Stimulated activated CD8-positive, alpha-beta memory T cell treated with anti-CD3 and anti-CD28 coated beads, Interleukin-15, amount 100 ng/mL, for 4 hours (primary cell): ENCODE results near the gene SLC23A2.
"Not testable (repeated sequence)": the region's sequence is repeated elsewhere in the genome, so short reads cannot be mapped to it uniquely, and the experiment has no call there.

Experiments used
- DNase-seq, 2 donors: peaks; one replicate each; pipeline ENCODE4 v3.0.0-alpha.2; 2020; ENCODE audit warnings: low read depth in 2 of 2

SLC23A2 gene

DNA sequence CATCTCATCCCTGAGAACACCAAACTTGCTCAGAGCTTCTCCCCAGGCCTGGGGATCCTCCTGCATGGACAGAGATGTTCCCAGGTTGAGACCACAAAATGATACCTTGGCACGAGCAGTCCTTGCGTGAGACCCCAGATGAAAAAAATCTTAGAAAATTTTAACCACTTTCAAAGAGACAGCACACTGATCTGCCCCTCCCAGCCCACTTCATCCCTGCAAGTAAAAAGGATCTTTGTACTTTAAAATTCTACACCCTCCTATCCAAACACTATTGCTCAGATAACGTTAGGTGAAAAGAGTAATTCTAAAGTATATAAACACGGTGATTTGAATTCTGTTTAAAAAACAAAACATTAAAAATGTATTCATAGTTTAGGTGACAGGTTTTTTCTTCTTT, 98.5 kb downstream of the SLC23A2 start:
- no peak for DNase-seq

DNA sequence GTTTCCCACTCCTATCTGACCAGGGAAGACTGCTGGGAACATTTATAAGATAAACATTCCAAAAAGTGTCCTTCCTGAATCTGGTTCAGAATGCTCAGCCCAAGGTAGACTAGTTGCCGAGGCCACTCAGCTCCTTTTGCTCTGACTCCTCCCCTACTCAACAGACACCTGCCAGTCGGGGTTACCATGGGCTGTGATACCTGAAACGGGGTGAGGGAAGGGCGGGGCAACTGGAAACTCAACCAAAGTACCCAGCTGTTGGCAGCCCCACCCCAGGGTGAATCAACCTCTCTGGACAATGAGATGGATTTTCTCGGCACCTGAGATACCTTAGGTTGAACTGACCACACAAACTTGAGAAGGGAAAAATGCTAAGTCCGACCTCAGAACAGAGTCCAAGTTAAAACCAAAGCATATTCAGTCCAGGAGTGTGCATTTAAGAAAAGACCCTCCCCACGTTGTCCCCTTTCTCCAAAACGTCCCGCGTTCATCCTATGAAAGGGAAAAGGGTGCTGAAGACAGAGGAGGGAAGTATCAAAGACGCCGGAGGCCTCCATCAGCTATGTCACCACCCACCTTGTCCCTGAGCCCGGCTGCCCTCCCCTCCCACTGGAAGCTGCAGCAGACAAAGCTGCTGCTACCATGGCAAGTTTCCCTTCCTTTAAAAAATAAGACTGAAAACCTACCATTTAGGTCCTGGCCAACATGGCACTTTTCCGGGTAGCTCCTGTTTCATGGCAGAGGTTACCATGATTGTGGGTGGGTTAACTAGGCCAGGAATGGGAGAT, 100.1 kb downstream of the SLC23A2 start:
- DNase-seq: no peak

GRCh38 chr20:4898282-4899244, 102.7 kb downstream of the SLC23A2 start:
- no peak for DNase-seq

DNA sequence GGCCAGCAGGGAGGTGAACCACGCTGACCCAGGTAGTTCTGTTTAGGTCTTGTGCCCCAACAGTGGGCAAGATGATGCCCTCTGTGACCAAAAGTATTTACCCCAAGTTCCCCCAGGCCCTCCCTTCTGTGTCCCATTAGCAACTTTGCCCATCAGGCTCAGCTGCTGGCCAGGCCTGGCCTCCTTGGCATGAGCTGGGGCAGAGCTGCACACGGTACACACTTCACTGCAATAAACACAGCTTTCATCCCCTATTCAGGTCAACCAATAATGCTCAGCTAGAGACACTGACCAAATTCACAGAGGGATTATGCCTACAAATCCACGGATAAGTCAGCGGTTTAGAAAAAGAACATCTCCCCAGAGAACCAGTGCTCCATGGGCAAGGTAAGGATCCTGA, 103.7 kb downstream of the SLC23A2 start:
- DNase-seq: no peak

- no peak for DNase-seq
These were observed 104.3 kb downstream of the SLC23A2 start for GRCh38 chr20:4896971-4897497.

GRCh38 chr20:4896119-4896702, 105.1 kb downstream of the SLC23A2 start:
- DNase-seq: no peak

- DNase-seq: no peak
These were observed 106.3 kb downstream of the SLC23A2 start for GRCh38 chr20:4894981-4895381.

DNA sequence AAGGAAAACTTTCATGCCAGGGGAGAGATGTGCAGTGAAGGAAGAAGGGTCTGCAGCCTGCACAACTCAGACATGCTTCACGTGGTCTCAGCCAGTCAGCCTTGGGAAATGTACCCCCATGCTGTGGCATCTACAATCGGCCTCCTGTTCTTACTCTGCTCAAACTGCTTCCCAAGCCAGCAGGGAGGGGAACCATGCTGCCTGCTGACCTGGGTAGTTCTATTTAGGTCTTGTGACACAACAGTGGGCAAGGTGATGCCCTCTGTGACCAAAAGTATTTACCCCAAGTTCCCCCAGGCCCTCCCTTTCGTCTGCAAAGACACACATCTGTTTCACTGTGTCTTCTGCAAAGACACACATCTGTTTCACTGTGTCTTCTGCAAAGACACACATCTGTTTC, 106.9 kb downstream of the SLC23A2 start:
- DNase-seq: no peak

- no peak for DNase-seq
These were observed 107.6 kb downstream of the SLC23A2 start for GRCh38 chr20:4893709-4894108.

- DNase-seq: no peak
These were observed 109.3 kb downstream of the SLC23A2 start for GRCh38 chr20:4891997-4892396.

- DNase-seq: no peak
These were observed 110.0 kb downstream of the SLC23A2 start for GRCh38 chr20:4891190-4891763.

- no peak for DNase-seq
These were observed 111.9 kb downstream of the SLC23A2 start for GRCh38 chr20:4889446-4889845.

DNA sequence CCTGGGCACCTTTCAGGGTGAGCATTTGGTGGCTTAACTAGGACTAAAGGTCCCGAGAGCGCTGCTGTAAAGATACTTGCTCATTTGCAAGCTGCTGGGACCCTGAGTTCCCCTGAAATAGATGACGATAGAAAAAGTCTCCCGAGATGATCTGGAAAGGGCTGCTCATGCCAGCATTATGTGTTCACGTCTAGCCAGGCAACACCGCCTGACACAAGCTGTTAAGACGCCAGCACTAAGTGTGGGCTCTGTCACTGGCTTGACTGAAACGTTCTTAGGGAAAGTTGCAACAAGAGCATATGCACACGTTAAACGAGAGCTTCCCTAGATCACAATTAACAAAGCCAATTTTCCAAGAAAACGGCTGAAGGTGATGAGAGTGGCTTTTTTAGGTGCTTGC, 113.7 kb downstream of the SLC23A2 start:
- no peak for DNase-seq

DNA sequence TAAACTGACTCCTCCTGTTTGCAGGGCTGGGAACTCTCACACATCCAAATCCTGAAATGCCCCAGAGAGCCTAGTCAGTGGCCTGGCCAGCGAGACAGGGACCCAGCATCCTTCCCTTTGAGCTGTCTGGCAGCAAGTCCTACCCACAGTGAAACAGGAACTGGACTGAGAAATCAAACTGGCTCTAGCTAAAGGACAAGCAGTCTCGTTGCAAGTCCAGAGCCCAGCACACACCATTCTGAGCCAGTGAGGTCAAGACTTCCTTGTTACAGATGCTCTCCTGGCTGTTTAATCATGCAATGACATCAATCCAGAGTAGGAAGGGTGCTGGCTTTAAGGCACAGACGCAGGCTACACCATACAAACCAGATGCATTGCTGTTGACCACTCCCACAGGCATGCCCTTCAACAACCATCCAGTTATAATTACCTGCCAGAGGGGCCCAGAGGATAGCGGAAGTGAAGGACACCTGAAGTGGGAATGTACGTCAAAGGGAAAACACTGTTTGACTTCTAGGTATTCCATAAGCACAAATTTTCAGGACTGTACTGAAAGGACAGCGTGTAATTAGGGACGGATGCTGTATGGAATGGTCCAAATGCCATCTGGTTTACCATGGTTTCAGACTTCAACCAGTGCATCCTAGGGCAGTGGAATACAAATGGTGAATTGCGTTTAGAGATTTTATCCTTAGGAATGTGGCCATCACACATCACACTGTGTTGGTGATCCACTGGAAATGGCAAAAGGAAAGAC, 114.4 kb downstream of the SLC23A2 start:
- DNase-seq: no peak

- DNase-seq: no peak
These were observed 115.4 kb downstream of the SLC23A2 start for GRCh38 chr20:4885877-4886276.

DNA sequence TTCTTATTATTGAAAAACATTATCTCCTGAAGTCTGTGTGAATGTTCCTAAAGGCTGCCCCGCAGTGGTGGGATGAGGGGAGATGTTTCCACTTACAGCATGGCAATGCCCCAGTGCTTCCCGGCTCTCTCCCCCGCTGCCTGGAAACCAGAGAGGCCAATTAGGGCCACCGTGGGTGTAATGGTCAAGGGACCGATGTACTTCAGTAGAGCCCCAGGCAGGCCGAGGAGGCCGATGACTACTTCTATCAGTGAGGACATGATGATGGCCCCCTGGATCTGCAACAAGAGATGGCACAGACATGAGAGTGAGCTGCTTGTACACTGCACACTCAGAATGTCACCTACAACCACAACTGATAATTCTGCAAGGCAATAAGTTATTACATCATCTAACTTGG, 117.8 kb downstream of the SLC23A2 start:
- DNase-seq: no peak

GRCh38 chr20:4883051-4883450, 118.3 kb downstream of the SLC23A2 start:
- DNase-seq: no peak

DNA sequence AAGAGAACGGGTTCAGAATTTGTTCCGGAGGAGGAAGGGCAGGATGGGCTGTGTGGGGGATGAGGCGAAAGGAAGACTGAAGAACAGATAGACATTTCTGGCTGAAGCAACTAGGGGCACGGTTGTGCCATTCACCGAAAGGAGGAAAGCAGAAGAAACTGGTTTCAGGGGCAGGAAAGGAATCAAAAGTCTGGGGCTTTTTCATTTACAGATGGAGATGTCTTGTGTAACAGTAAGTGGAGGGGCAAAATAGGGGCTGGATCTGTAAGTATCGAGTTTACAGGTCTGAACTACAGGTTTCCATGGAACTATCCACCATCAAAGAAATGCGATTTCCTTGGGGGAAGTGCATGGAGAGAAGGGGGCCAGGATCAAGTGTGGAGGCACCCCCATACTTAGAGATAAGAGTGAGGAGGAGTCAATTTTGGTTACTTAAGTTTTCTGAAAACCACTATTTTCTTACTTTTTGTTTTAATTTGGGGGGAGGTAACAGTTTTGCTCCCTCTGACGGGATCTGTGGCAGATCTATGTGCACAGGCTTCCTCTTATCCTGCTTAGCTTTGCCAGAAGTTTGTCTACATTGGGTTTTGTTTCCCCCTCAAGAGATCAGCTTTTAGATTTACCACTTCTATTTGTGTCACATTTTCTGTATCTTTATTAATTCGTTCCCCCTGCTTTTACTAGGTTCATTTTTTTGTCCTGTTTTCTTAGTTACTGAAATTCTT, 120.1 kb downstream of the SLC23A2 start:
- DNase-seq: no peak

DNA sequence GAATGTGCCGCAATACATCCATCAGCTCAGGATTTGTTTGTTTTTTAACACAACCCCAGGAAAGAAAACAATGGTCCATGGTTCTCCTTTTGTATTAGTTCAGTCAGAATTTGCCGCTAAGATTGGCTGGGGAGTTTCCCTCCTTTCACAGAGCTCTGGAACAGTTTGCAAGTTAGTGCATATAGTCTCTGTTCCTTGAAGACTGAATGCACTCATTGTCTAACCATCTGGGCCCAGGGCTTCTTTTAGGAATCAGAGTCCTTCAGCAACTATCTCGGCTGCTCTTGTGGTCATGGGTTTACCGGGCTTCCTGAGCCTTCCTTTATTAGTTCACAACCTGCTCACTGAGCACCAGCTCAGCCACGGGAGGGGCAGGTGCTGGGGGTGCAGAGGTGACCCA, 121.3 kb downstream of the SLC23A2 start:
- DNase-seq: no peak

DNA sequence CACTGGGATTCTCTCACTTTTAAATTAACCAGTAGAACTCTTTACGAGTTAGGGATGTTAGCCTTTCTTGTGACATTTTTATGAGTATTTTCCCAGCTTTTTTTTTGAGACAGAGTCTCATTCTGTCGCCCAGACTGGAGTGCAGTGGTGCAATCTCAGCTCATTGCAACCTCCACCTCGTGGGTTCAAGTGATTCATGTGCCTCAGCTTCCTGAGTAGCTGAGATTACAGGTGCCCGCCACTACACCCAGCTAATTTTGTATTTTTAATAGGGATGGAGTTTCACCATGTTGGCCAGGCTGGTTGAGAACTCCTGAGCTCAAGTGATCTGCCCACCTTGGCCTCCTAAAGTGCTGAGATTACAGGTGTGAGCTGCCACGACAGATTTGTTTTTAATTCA, 123.2 kb downstream of the SLC23A2 start:
- DNase-seq: not testable (repeated sequence)
